HG02981 (cell line): Measurements from ENCODE around the gene ALG1L2.
"Not testable (repeated sequence)": the region's sequence is repeated elsewhere in the genome, so short reads cannot be mapped to it uniquely, and the experiment has no call there.

ENCODE experiments used
- ATAC-seq: cut with Tn5 transposase; IDR thresholded peaks from one replicate; pipeline ENCODE4 v1.9.1; 2021; ENCODE audit warnings: mild to moderate bottlenecking, moderate library complexity; ENCODE audit not compliant: unreplicated experiment

Gene ALG1L2

GRCh38 chr3:130093741-130094391 is 12.2 kb downstream of the ALG1L2 start:
- no peak for ATAC-seq

- not testable (repeated sequence) for ATAC-seq
These were observed 12.9 kb downstream of the ALG1L2 start for GRCh38 chr3:130094491-130094941.

GRCh38 chr3:130095858-130096257 is 14.2 kb downstream of the ALG1L2 start:
- not testable (repeated sequence) for ATAC-seq

GRCh38 chr3:130097096-130097495 is 15.5 kb downstream of the ALG1L2 start:
- ATAC-seq = not testable (repeated sequence)

GRCh38 chr3:130097690-130098638 is 16.3 kb downstream of the ALG1L2 start:
- ATAC-seq = not testable (repeated sequence)

GRCh38 chr3:130098639-130099385 is 17.2 kb downstream of the ALG1L2 start:
- ATAC-seq = not testable (repeated sequence)

GRCh38 chr3:130102545-130102944 is 20.9 kb downstream of the ALG1L2 start:
- not testable (repeated sequence) for ATAC-seq

GRCh38 chr3:130104191-130104590 is 22.6 kb downstream of the ALG1L2 start:
- not testable (repeated sequence) for ATAC-seq

- ATAC-seq = not testable (repeated sequence)
These were observed 25.8 kb downstream of the ALG1L2 start for GRCh38 chr3:130107333-130107995.

- not testable (repeated sequence) for ATAC-seq
These were observed 27.4 kb downstream of the ALG1L2 start for GRCh38 chr3:130108836-130109585.

GRCh38 chr3:130110386-130111169 is 28.9 kb downstream of the ALG1L2 start:
- not testable (repeated sequence) for ATAC-seq

GRCh38 chr3:130111185-130111864 is 29.7 kb downstream of the ALG1L2 start:
- peak; percentile 100 for ATAC-seq

GRCh38 chr3:130111865-130112747 is 30.5 kb downstream of the ALG1L2 start:
- ATAC-seq = peak; percentile 36

GRCh38 chr3:130112748-130113073 is 31.1 kb downstream of the ALG1L2 start:
- not testable (repeated sequence) for ATAC-seq

- not testable (repeated sequence) for ATAC-seq
These were observed 33.8 kb downstream of the ALG1L2 start for GRCh38 chr3:130115400-130115799.

GRCh38 chr3:130117933-130118332 is 36.3 kb downstream of the ALG1L2 start:
- ATAC-seq = no peak

GRCh38 chr3:130119824-130120223 is 38.2 kb downstream of the ALG1L2 start:
- ATAC-seq = not testable (repeated sequence)
